Measurements from ENCODE around the gene CHRD. TPM values are rescaled to one million over a fixed set of nuclear protein-coding genes. Genes with fewer than 3 reads are reported as not detected.

Gene CHRD
- total RNA-seq, 2 experiments from 2014 or later, result 0.22 TPM; not detected in 1

- no peaks in the 10 kb centered on the region for H3K27me3 Mint-ChIP-seq
- H3K27ac ChIP-seq (ENCODE audit: low read depth in 1 of 2, low read length in 2 of 2), result no peak overlapping the region
- no peak overlapping the region for H3K4me3 Mint-ChIP-seq
- no peak for DNase-seq
- H3K4me1 ChIP-seq (ENCODE audit: insufficient read depth, low read length), result peaks cover 18% of the 10 kb centered on the region
- no peaks in the 10 kb centered on the region for H3K9me3 Mint-ChIP-seq
- peaks cover 10% of the 10 kb centered on the region for H3K36me3 ChIP-seq (ENCODE audit: insufficient read depth, low read length)
- peaks cover 22% of the 10 kb centered on the region for H3K36me3 Mint-ChIP-seq (ENCODE audit: low read depth)
- intact Hi-C loops (cut with DNase I, micrococcal nuclease), result no loop called here
- no peak overlapping the region for H3K4me3 ChIP-seq (ENCODE audit: low read length)
- ChIA-PET CTCF (no interaction called here), POLR2A (no interaction called here)
- H3K27ac Mint-ChIP-seq, result no peak overlapping the region
- H3K4me1 Mint-ChIP-seq (ENCODE audit: low read depth), result peaks cover 19% of the 10 kb centered on the region
- no peak for ATAC-seq (ENCODE audit: poor library complexity)
- no peaks in the 10 kb centered on the region for H3K9me3 ChIP-seq (ENCODE audit: control insufficient read depth in 1 of 2, insufficient read depth in 1 of 2, low read length in 2 of 2)
- no peak for TF ChIP-seq CTCF (IDR thresholded peaks at IDR 0.05)
- no peaks in the 10 kb centered on the region for H3K27me3 ChIP-seq (ENCODE audit: control insufficient read depth in 1 of 2, insufficient read depth in 2 of 2, low read length in 2 of 2)
These were observed 37.9 kb upstream of the CHRD start for GRCh38 chr3:184341925-184342324.

GRCh38 chr3:184343200-184343876, 36.5 kb upstream of the CHRD start:
- intact Hi-C loops (cut with DNase I, micrococcal nuclease), result no loop called here
- POLR2A ChIA-PET, result no interaction called here

DNA sequence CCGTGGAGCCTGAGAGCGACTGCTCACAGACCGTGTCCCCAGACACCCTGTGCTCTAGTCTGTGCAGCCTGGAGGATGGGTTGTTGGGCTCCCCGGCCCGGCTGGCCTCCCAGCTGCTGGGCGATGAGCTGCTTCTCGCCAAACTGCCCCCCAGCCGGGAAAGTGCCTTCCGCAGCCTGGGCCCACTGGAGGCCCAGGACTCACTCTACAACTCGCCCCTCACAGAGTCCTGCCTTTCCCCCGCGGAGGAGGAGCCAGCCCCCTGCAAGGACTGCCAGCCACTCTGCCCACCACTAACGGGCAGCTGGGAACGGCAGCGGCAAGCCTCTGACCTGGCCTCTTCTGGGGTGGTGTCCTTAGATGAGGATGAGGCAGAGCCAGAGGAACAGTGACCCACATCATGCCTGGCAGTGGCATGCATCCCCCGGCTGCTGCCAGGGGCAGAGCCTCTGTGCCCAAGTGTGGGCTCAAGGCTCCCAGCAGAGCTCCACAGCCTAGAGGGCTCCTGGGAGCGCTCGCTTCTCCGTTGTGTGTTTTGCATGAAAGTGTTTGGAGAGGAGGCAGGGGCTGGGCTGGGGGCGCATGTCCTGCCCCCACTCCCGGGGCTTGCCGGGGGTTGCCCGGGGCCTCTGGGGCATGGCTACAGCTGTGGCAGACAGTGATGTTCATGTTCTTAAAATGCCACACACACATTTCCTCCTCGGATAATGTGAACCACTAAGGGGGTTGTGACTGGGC, 35.1 kb upstream of the CHRD start:
- ATAC-seq (ENCODE audit: poor library complexity) (no peak), DNase-seq (no peak)
- Mint-ChIP-seq H3K27ac (no peak overlapping the region), H3K4me1 (ENCODE audit: low read depth) (no peaks in the 10 kb centered on the region), H3K36me3 (ENCODE audit: low read depth) (peaks cover 22% of the 10 kb centered on the region), H3K4me3 (no peak overlapping the region), H3K9me3 (no peaks in the 10 kb centered on the region), H3K27me3 (no peaks in the 10 kb centered on the region)
- Histone ChIP-seq H3K36me3 (ENCODE audit: insufficient read depth, low read length) (peaks cover 10% of the 10 kb centered on the region), H3K4me1 (ENCODE audit: insufficient read depth, low read length) (no peaks in the 10 kb centered on the region), H3K4me3 (ENCODE audit: low read length) (no peak overlapping the region), H3K27ac (ENCODE audit: low read depth in 1 of 2, low read length in 2 of 2) (no peak overlapping the region), H3K9me3 (ENCODE audit: control insufficient read depth in 1 of 2, insufficient read depth in 1 of 2, low read length in 2 of 2) (no peaks in the 10 kb centered on the region), H3K27me3 (ENCODE audit: control insufficient read depth in 1 of 2, insufficient read depth in 2 of 2, low read length in 2 of 2) (no peaks in the 10 kb centered on the region)
- ChIA-PET CTCF (no interaction called here), POLR2A (no interaction called here)
- intact Hi-C loops (cut with DNase I, micrococcal nuclease), result no loop called here
- TF ChIP-seq CTCF (IDR thresholded peaks at IDR 0.05), result no peak

More at GRCh38 chr3:184343200-184343876, 36.5 kb upstream of the CHRD start:
- ATAC-seq (ENCODE audit: poor library complexity) (no peak), DNase-seq (no peak)
- Histone ChIP-seq H3K27ac (ENCODE audit: low read depth in 1 of 2, low read length in 2 of 2) (no peak overlapping the region), H3K4me3 (ENCODE audit: low read length) (no peak overlapping the region), H3K9me3 (ENCODE audit: control insufficient read depth in 1 of 2, insufficient read depth in 1 of 2, low read length in 2 of 2) (no peaks in the 10 kb centered on the region), H3K27me3 (ENCODE audit: control insufficient read depth in 1 of 2, insufficient read depth in 2 of 2, low read length in 2 of 2) (no peaks in the 10 kb centered on the region), H3K4me1 (ENCODE audit: insufficient read depth, low read length) (peaks cover 6% of the 10 kb centered on the region), H3K36me3 (ENCODE audit: insufficient read depth, low read length) (peaks cover 10% of the 10 kb centered on the region)
- Mint-ChIP-seq H3K4me3 (no peak overlapping the region), H3K9me3 (no peaks in the 10 kb centered on the region), H3K4me1 (ENCODE audit: low read depth) (peaks cover 6% of the 10 kb centered on the region), H3K27me3 (no peaks in the 10 kb centered on the region), H3K27ac (no peak overlapping the region), H3K36me3 (ENCODE audit: low read depth) (peaks cover 22% of the 10 kb centered on the region)
- CTCF ChIA-PET, result no interaction called here
- TF ChIP-seq CTCF (IDR thresholded peaks at IDR 0.05), result no peak
